GM23338 (cell line): ENCODE results near the gene KCNMB1.

Experiments used
- CTCF ChIP-seq, 2 experiments: fragments of 200-600 bp in 1 of 2; sonication (generic) in 1 of 2; conservative IDR thresholded peaks; 2 replicates each; pipeline versions ENCODE4 v1.5.1 to v1.6.1; 2016 to 2017; ENCODE audit warnings: antibody characterized with exemption in 2 of 2, low read depth in 2 of 2, mild to moderate bottlenecking in 2 of 2, moderate library complexity in 1 of 2
- EZH2 ChIP-seq: fragments of 200-600 bp; sonication (generic); IDR thresholded peaks from one replicate; pipeline ENCODE4 v1.8.0; 2017; ENCODE audit warnings: antibody characterized with exemption, mild to moderate bottlenecking, low read depth; ENCODE audit not compliant: unreplicated experiment
- EZH2phosphoT487 ChIP-seq: fragments of 200-600 bp; sonication (generic); IDR thresholded peaks from one replicate; pipeline ENCODE4 v1.8.1; 2018; ENCODE audit warnings: antibody characterized with exemption; ENCODE audit not compliant: unreplicated experiment
- JUNB ChIP-seq: IDR thresholded peaks from one replicate; pipeline ENCODE4 v1.6.1; 2016; ENCODE audit warnings: antibody characterized with exemption; ENCODE audit not compliant: unreplicated experiment

DNA sequence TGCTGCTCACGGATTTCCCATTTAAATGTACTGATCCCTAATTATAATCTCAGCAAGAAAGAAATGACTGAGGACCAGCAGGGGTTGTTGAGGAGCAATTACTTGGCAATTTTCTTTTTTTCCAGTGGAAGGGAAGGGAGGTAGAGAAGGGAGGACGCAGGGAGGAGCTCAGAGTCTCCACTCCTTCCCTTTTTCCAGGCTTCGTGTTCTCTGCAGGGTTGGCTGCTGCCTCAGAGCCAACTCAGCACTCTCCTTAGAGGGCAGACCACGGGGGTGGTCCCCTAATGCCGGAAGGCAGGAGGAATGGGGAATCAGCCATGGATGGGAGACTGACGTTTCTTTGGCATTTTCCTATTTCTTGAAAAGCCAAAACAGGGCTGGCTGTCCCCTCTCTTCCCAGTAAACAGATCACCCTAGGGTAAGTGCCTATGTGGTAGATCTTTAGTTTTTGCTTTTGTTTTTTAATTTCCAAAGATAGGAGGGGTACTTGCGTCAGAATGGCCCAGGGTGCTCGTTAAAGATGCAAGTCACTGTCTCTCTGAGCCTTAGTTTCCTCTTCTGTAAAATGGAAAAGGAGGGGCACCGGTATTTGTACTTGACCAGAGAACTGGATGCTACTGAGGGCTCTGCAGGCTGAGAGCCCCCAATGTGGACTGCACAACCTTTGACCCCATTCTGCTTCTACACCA, 52.0 kb downstream of the KCNMB1 start:
- TF ChIP-seq EZH2 = no peak
- no peak for TF ChIP-seq CTCF (conservative IDR thresholded peaks at IDR 0.05; ENCODE audit: low read depth in 2 of 2)
- no peak for TF ChIP-seq EZH2phosphoT487
- no peak for TF ChIP-seq JUNB
